Skeletal muscle satellite cell (primary cell): ENCODE data around the gene AFAP1L2. TPM values are rescaled to one million over a fixed set of nuclear protein-coding genes. Genes with fewer than 3 reads are reported as not detected.

ENCODE experiments used
- H3K27me3 ChIP-seq: 2 replicates; pipeline ENCODE4 v1.7.0; 2013; ENCODE audit warnings: low read length; ENCODE audit not compliant: control insufficient read depth, insufficient read depth
- H3K36me3 ChIP-seq: 2 replicates; pipeline ENCODE4 v1.7.0; 2013; ENCODE audit warnings: mild to moderate bottlenecking, control low read depth, low read length; ENCODE audit not compliant: insufficient read depth
- H3K4me1 ChIP-seq: 2 replicates; pipeline ENCODE4 v1.7.0; 2013; ENCODE audit warnings: low read length; ENCODE audit not compliant: control insufficient read depth, insufficient read depth
- H3K4me2 ChIP-seq: 2 replicates; pipeline ENCODE4 v1.7.0; 2013; ENCODE audit warnings: mild to moderate bottlenecking, low read length
- H3K4me3 ChIP-seq: 2 replicates; pipeline ENCODE4 v1.7.0; 2013; ENCODE audit warnings: low read length
- H3K9ac ChIP-seq: 2 replicates; pipeline ENCODE4 v1.7.0; 2013; ENCODE audit warnings: mild to moderate bottlenecking, low read depth, low read length, moderate library complexity
- H3K9me3 ChIP-seq: replicated peaks from 2 replicates; pipeline ENCODE4 v1.7.0; 2013; ENCODE audit warnings: mild to moderate bottlenecking, control low read depth, low read length
- small RNA-seq: library from RNA; depleted of rRNA; stranded (forward); fragments of <200 nt; gene quantifications from one replicate; pipeline ENCODE3, GENCODE V24; 2012

Gene AFAP1L2

DNA sequence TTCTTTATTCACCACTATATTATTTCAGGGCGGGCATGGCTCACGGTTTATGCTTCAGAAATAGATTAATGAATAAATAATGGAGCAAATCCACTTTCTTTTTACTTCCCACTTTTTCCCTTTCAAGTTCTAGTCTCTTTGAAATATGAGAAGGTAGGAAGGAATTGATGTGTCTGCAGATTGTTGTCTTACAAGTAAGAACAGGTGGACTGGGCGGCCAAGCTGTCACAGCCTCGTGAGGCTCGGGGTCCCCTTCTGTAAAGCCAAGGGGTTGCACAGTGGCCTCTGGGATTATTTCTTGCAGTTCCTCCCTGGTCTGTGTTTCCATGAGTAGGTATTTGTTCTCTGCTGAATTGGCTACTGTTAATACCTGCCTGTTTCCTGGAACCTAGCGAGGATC, 154.1 kb downstream of the AFAP1L2 start:
- H3K9ac ChIP-seq = no peak overlapping the region
- H3K9me3 ChIP-seq = no peaks in the 10 kb centered on the region
- H3K4me3 ChIP-seq = no peak overlapping the region
- H3K36me3 ChIP-seq = no peaks in the 10 kb centered on the region
- H3K27me3 ChIP-seq = peaks cover 14% of the 10 kb centered on the region
- H3K4me2 ChIP-seq = no peak overlapping the region
- H3K4me1 ChIP-seq = no peaks in the 10 kb centered on the region

DNA sequence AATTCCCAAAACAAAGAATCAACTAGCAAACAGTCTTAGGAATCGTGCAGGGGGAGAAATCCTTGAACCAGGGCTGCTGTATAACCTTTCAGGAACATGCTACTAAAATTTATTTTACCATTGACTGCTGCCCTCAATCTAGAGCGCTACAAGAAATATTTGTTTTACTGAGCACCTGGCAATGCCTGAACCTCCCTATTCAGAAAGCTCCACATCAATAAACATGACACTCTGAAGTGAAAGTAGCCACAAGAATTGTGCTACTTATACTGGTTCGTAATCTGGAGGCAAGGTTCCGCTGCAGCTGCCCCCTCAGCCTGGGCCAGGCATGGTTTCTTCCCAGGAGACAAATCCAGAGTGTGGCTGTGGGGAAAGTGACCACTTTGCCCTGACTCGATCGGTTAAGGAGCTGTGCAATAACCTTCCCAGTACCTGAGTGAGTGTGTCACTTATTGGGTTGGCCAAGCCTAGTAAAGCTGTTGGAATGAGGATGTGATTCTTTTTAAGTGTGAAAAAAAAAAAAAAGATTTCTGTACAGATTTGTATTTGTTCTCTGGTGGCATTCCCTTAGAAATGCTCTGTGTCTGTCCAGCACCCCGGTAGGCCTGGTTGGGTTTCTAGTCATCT, 157.5 kb downstream of the AFAP1L2 start:
- H3K9ac ChIP-seq = no peak overlapping the region
- no peaks in the 10 kb centered on the region for H3K4me1 ChIP-seq
- no peak overlapping the region for H3K4me2 ChIP-seq
- H3K27me3 ChIP-seq = peaks cover 49% of the 10 kb centered on the region
- H3K36me3 ChIP-seq = no peaks in the 10 kb centered on the region
- no peaks in the 10 kb centered on the region for H3K9me3 ChIP-seq
- H3K4me3 ChIP-seq = no peak overlapping the region

DNA sequence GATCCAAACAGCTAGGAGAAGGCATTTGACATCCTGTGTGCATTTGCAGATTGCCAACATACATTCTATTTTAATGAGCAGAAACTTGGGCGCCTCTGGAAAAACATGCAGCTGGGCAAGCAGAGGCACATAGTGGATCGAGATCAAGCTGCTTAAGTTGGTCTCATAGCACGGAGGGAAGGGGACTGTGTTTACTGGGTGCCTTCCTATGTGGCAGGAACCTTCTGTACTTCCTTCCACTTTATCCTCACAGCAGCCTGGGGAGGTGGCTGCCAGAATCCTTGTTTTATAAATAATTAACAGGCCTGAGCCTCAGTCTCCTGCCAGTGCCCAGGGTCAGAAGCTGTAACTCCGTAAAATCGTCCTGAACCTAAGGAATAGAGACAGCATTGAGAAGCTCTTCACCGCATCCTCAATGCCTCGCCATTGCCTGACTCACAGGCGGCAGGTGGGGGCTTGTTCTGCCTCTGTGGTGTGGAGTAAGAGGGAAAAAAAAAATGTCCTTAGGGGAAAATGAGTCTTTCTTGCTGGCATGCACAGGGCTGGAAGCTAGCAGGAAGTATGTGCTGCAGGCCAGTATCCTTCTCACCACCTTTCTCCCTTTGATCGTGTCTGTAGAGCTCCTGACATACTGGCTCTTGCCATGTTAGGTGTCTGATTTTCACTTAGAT, 159.0 kb downstream of the AFAP1L2 start:
- H3K4me3 ChIP-seq = no peak overlapping the region
- no peaks in the 10 kb centered on the region for H3K4me1 ChIP-seq
- no peaks in the 10 kb centered on the region for H3K36me3 ChIP-seq
- no peaks in the 10 kb centered on the region for H3K9me3 ChIP-seq
- no peak overlapping the region for H3K4me2 ChIP-seq
- H3K9ac ChIP-seq = no peak overlapping the region
- H3K27me3 ChIP-seq = peaks cover 58% of the 10 kb centered on the region

Small RNAs within 50 kb of the gene (small RNA-seq; reads per million reads assigned to genes)
- gene RN7SL384P = not detected
